Keratinocyte (primary cell): ENCODE results near the gene PPP1R2B.
"Not testable (repeated sequence)": the region's sequence is repeated elsewhere in the genome, so short reads cannot be mapped to it uniquely, and the experiment has no call there.

Experiments
- EZH2 ChIP-seq: IDR thresholded peaks from one replicate; pipeline ENCODE4 v1.6.1; 2012; ENCODE audit warnings: inconsistent platforms, mild to moderate bottlenecking, low read length, moderate library complexity
- TF ChIP-seq, protein P1 (sequence below), 3 experiments: IDR thresholded peaks in 1 of 3; conservative IDR thresholded peaks in 1 of 3; optimal IDR thresholded peaks in 1 of 3; 2 replicates in 2 of 3; 3 replicates in 1 of 3; pipeline versions ENCODE3 to v1.5.1; 2011; ENCODE audit warnings: low read length in 3 of 3, mild to moderate bottlenecking in 3 of 3, moderate library complexity in 2 of 3, control low read depth in 1 of 3, inconsistent platforms in 1 of 3; ENCODE audit not compliant: insufficient read depth in 2 of 3; ENCODE audit errors: extremely low read depth in 1 of 3

DNA sequence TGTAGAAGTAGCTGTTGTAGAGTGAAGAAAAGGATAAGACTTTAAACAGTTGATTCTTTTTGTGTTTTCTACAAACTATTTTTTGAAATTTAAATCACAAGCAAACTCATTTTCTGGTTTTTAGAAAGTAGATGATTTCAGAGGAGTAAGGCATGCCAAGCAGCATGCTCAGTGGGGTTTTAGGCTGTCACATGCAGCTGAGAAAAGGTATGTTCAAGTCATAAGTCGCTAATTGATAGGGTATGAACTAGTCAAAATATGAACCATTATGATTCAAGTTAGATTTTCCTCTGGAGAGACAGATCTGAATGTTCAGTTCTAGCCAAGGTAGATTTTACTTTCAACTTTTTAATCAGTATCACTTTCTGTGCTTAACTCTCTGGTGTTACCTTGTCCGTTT is 3.0 kb downstream of the PPP1R2B start:
- TF ChIP-seq EZH2, result not testable (repeated sequence)
- TF ChIP-seq, protein P1, sequence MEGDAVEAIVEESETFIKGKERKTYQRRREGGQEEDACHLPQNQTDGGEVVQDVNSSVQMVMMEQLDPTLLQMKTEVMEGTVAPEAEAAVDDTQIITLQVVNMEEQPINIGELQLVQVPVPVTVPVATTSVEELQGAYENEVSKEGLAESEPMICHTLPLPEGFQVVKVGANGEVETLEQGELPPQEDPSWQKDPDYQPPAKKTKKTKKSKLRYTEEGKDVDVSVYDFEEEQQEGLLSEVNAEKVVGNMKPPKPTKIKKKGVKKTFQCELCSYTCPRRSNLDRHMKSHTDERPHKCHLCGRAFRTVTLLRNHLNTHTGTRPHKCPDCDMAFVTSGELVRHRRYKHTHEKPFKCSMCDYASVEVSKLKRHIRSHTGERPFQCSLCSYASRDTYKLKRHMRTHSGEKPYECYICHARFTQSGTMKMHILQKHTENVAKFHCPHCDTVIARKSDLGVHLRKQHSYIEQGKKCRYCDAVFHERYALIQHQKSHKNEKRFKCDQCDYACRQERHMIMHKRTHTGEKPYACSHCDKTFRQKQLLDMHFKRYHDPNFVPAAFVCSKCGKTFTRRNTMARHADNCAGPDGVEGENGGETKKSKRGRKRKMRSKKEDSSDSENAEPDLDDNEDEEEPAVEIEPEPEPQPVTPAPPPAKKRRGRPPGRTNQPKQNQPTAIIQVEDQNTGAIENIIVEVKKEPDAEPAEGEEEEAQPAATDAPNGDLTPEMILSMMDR (optimal IDR thresholded peaks at IDR 0.05 in 1 of 3, IDR thresholded peaks at IDR 0.05 in 1 of 3, conservative IDR thresholded peaks at IDR 0.05 in 1 of 3; ENCODE audit: extremely low read depth in 1 of 3, insufficient read depth in 2 of 3, low read length in 3 of 3), result not testable (repeated sequence)
